Measurements from ENCODE around the gene ZSCAN1. TPM values are rescaled to one million over a fixed set of nuclear protein-coding genes. Genes with fewer than 3 reads are reported as not detected.

Gene ZSCAN1, protein sequence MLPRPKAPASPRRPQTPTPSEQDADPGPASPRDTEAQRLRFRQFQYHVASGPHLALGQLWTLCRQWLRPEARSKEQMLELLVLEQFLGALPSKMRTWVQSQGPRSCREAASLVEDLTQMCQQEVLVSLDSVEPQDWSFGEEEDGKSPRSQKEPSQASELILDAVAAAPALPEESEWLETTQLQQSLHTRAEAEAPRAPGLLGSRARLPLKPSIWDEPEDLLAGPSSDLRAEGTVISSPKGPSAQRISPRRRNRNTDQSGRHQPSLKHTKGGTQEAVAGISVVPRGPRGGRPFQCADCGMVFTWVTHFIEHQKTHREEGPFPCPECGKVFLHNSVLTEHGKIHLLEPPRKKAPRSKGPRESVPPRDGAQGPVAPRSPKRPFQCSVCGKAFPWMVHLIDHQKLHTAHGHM
- total RNA-seq: not detected in 2 replicates

DNA sequence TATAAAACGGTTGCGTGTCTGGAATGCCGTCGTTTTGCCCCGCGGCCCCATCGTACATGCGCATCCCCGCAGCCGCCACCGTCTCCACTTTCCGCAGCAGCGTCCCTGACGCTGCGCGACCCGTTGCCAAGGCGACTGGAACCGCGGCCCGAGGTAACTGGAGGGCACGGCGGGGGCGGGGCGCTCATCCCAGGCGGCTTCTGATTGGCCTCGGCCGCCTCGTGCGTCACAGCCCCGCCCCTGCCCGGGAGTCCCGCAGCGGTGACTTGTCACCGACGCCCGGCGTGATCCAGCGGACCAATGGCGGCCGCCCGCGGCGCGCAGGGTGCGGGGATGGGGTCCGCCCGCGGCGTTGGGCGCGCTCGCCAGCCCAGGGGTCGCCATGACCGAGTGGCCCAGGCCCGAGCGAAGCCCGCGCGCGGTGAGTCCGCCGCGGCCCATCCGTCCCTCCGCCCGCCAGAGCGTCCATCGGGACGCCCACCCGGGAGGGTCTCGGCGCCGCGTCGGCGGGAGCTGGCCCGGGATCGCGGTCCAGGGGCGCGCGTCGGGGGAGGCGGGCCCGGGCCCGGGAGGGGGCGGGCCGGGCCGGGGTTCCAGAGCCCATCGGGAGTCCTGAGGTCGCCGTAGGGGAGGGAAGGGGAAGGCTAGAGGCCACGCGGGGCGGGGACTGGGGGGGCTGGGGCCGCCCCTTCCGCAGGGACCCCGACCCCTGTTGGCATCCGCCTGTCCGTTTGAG, at the start of gene ZSCAN1:
ZSCAN1 (plus strand) TSS at position 285 of the 736 bp plus-strand sequence. CDS start 3,812 bp downstream, outside the sequence.
- H3K4me3 ChIP-seq (ENCODE audit: low read depth, low read length): peak within 1 kb of the TSS; percentile 33
- TF ChIP-seq, protein P1, sequence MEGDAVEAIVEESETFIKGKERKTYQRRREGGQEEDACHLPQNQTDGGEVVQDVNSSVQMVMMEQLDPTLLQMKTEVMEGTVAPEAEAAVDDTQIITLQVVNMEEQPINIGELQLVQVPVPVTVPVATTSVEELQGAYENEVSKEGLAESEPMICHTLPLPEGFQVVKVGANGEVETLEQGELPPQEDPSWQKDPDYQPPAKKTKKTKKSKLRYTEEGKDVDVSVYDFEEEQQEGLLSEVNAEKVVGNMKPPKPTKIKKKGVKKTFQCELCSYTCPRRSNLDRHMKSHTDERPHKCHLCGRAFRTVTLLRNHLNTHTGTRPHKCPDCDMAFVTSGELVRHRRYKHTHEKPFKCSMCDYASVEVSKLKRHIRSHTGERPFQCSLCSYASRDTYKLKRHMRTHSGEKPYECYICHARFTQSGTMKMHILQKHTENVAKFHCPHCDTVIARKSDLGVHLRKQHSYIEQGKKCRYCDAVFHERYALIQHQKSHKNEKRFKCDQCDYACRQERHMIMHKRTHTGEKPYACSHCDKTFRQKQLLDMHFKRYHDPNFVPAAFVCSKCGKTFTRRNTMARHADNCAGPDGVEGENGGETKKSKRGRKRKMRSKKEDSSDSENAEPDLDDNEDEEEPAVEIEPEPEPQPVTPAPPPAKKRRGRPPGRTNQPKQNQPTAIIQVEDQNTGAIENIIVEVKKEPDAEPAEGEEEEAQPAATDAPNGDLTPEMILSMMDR (IDR thresholded peaks at IDR 0.05; ENCODE audit: insufficient read depth, low read depth, low read length): no peak
- peak; percentile 68 for DNase-seq (ENCODE audit: low read depth)

DNA sequence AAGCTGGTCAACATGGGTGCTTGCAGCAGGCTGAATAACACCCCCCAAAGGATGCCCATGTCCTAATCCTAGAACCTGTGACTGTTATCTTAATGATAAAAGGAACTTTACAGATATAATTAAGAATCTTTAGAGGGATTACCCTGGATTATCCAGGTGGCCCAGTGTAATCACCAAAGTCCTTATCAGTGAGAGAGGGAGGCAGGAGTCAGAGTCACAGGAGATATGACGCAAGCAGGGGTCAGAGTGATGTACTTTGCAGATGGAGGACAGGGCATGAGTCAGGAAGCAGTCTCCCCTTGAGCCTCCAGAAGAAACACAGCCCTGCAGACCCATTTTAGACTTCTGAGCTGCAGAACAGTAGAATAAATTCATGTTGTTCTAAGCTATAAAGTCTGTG, 41.0 kb upstream of the ZSCAN1 start:
- H3K4me3 ChIP-seq (ENCODE audit: low read depth, low read length): no peak overlapping the region
- DNase-seq (ENCODE audit: low read depth): no peak
- TF ChIP-seq, protein P1 (IDR thresholded peaks at IDR 0.05; ENCODE audit: insufficient read depth, low read depth, low read length): no peak

DNA sequence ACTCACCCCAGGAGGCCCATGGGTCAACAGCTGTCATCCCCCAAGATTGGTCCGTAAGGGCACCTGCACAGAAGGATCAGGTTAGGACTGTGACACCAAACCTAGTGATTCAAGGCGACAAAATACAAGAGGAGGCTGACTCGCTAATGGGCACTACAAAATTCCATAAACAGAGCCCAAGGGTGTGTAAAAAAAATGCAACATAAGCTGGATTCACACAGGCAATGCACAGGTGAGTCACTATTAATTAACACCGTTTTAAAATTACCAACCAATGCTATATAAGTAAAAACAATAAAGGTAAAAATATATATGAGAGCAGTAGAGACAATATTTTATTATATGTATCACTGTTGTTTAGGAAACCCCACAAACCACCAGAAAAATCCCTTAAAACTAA, 33.1 kb upstream of the ZSCAN1 start:
- H3K4me3 ChIP-seq (ENCODE audit: low read depth, low read length): no peak overlapping the region
- TF ChIP-seq, protein P1 (IDR thresholded peaks at IDR 0.05; ENCODE audit: insufficient read depth, low read depth, low read length): no peak
- DNase-seq (ENCODE audit: low read depth): no peak

DNA sequence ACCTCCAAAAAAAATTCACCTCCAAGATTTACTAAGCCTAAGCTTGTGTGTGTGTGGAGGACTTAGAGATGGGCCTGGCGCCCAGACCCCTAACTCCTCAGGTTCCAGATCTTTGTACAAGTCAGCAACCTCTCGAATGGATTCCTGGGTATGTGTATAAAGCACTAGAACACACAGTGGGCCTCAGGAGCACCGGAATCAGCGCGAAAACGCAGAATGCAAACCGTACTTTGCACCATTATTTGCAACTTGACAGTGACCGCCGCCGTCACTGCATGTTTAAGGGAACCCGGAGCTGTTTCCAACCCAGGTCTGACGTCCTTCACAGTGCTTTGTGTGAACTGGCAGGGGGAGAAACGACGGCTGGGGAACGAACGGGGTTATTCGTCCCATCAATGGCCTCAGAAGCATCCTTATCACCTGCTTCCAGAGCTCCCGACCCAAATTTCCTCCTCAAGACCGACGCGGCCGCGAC, 31.9 kb upstream of the ZSCAN1 start:
- H3K4me3 ChIP-seq (ENCODE audit: low read depth, low read length): peak overlapping the region; percentile 94
- DNase-seq (ENCODE audit: low read depth): peak; percentile 26
- TF ChIP-seq, protein P1 (IDR thresholded peaks at IDR 0.05; ENCODE audit: insufficient read depth, low read depth, low read length): no peak

DNA sequence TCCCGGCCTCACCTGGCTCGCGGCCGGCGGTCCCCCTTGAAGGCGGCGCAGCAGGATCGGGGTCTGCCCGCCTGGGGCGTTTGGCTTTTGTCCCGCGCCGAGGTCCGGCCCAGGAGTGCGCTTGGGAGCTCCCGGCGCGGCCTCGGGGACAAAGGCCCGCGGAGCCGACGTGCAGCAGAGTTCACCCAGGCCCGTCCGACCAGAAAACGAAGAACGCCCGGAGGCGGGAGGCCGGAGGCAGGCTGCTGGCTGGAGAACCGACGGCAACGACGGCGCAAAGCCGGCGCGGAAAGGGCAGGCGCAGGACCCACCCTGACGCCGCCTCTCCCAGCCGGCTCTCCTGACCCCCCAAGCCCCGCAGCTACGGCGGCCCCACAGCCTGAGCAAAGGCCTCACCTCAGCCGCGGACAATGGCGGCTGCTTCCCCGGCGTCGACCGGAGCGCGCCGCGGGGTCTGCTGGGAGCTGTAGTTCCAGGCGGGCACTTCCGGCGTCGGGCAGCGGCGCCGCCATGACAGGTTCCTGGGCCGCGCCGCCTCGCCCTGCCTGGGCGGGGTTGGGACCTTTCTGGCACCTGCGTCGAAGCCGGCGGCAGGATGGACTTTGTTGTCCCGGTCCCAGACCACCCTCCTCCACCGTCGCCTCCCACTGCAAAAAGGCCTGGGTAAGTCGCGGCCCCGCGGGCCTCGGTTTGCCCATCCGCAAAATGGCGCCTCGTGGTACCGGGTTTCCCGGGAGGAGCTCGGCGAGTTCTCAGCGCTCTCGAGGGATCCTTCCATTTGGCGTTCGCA, 31.2 kb upstream of the ZSCAN1 start, which contains the start of gene ZNF606:
ZNF606 (minus strand) TSS at position 437 of the 790 bp plus-strand sequence. CDS start 1,501 bp downstream, outside the sequence.
- TF ChIP-seq, protein P1 (IDR thresholded peaks at IDR 0.05; ENCODE audit: insufficient read depth, low read depth, low read length): no peak
- peak; percentile 89 for DNase-seq (ENCODE audit: low read depth)

DNA sequence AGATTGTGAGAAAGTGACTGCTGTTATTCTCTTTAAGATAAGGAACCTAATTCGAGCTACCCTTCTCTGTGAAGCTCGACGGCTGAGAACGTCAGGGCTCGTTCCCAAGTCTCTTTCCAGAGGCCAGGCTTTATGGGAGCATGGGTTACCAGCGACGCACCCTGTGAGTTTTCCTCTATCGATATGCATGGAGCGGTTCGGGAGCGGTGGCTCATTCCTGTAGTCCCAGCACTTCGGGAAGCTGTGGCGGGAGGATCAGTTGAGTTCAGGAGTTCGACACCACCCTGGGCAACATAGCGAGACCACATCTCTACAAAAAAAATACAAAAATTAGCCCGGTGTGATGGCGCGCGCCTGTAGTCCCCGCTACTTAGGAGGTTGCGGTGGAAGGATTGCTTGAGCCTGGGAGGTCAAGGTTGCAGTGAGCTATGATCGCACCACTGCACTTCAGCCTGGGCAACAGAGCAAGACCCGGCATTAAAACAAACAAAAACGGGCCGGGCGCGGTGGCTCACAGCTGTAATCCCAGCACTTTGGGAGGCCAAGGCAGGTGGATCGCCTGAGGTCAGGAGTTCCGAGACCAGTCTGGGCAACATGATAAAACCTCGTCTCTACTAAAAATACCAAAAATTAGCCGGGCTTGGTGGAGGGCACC, 30.5 kb upstream of the ZSCAN1 start:
- DNase-seq (ENCODE audit: low read depth): no peak
- TF ChIP-seq, protein P1 (IDR thresholded peaks at IDR 0.05; ENCODE audit: insufficient read depth, low read depth, low read length): no peak
- H3K4me3 ChIP-seq (ENCODE audit: low read depth, low read length): peak overlapping the region; percentile 94

More for the DNA sequence above, 31.2 kb upstream of the ZSCAN1 start, which contains the start of gene ZNF606:
- peak within 1 kb of the TSS; percentile 94 for H3K4me3 ChIP-seq (ENCODE audit: low read depth, low read length)

Data from fibroblast of villous mesenchyme (primary cell).